ENCODE data around the gene MTUS2. TPM values are rescaled to one million over a fixed set of nuclear protein-coding genes. Genes with fewer than 3 reads are reported as not detected.

The MTUS2 gene
- polyA plus RNA-seq, 1 donor = 0.52 TPM

Other genes starting within 250 kb of the MTUS2 start
- 91.5 TPM for gene POMP, start 161.2 kb upstream of the MTUS2 start, polyA plus RNA-seq (ENCODE audit: insufficient read length)
- gene SLC46A3, start 101.4 kb upstream of the MTUS2 start, polyA plus RNA-seq (ENCODE audit: insufficient read length) = 2.0 TPM